Activated CD4-positive, alpha-beta T cell treated with anti-CD3 and anti-CD28 coated beads, Interleukin-2, amount 10 ng/mL, durations not matched to agents 24 days and 14 days (primary cell): ENCODE data around the gene SIRPA. TPM values are rescaled to one million over a fixed set of nuclear protein-coding genes. Genes with fewer than 3 reads are reported as not detected.

ENCODE experiments used
- DNase-seq: peaks from one replicate; pipeline ENCODE4 v3.0.0; 2022
- H3K27ac Mint-ChIP-seq: one replicate; pipeline ENCODE4 v1.8.0; 2022; ENCODE audit warnings: mild to moderate bottlenecking, mixed read lengths
- H3K27me3 Mint-ChIP-seq: one replicate; pipeline ENCODE4 v1.8.0; 2022; ENCODE audit warnings: mixed read lengths
- H3K36me3 Mint-ChIP-seq: one replicate; pipeline ENCODE4 v1.8.0; 2022; ENCODE audit warnings: low read depth, mild to moderate bottlenecking, mixed read lengths
- H3K4me1 Mint-ChIP-seq: one replicate; pipeline ENCODE4 v1.8.0; 2021; ENCODE audit warnings: mixed read lengths
- H3K4me3 Mint-ChIP-seq: one replicate; pipeline ENCODE4 v1.8.0; 2022; ENCODE audit warnings: mild to moderate bottlenecking, moderate library complexity, mixed read lengths
- H3K9me3 Mint-ChIP-seq: one replicate; pipeline ENCODE4 v1.8.0; 2021; ENCODE audit warnings: mixed read lengths
- intact Hi-C: fragments of 100-400 bp; cut with micrococcal nuclease; formaldehyde crosslinking; loops from one replicate; pipeline ENCODE4 v1.15.1; 2023
- total RNA-seq: library from RNA; stranded (reverse); gene quantifications from 2 replicates; pipeline ENCODE4 v1.2.3, GENCODE V29; 2022

Gene SIRPA
- total RNA-seq, result 0.05 TPM in 1 of 2 replicates, not detected in the other

DNA sequence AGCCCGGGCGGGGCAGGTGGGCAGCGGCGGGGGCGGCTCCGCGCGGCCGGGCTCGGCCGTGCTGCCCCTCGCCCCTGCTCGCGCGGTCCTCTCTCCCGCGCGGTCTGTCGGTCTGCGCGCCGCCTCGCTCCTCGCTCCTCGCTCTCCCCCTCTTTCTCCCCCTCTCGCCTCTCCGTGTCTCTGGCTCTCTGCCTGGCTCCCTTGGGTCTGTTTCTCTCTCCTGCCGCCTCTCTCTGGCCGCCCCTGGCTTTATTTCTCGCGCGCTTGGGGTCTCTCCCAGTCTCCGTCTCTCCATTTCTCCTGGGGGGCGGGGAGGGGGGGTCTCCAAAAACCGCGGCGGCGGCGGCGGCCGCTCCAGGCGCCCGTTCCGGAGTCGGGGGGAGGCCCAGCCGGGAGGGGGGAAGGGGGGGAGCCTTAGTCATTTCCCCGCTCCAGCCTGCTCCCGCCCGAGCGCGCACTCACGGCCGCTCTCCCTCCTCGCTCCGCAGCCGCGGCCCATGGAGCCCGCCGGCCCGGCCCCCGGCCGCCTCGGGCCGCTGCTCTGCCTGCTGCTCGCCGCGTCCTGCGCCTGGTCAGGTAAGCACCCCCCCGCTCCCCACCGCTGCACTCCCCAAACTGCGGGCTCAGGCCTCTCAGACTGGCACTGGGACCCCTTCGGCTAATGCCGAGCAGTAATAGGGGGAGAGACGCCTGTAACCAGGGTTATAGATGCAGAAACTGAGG is at the start of gene SIRPA:
Gene SIRPA, plus strand, starts transcription at position 457 of the 723 bp plus-strand sequence. Its CDS starts 41 bp downstream, at position 498.
- intact Hi-C loops, result no loop called here
- no peak for DNase-seq
- H3K4me3 Mint-ChIP-seq, result peak within 1 kb of the TSS; percentile 59

DNA sequence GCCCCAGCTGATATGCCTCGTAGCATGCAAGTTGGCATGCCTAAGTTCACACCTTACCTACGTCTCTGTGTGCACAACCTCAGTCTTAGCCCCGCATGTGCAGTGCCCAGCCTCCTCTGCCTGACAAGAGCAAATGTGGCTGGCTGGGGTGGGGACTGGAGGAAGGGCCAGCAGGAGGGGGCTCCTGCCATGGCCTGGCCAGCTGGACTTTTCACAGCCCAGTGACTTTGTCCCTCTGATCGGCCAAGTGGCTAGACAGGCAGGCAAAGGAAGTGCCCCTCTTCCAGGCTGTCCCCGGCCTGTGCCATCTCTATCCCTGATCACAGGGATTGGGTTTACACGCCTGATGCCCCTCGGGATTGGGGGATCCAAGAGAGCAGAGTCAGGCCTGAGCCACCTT is 49.5 kb upstream of the SIRPA start:
- Mint-ChIP-seq H3K27me3 (no peaks in the 10 kb centered on the region), H3K4me1 (peaks cover 13% of the 10 kb centered on the region), H3K9me3 (peaks cover 3% of the 10 kb centered on the region), H3K4me3 (no peak overlapping the region), H3K36me3 (no peaks in the 10 kb centered on the region), H3K27ac (no peak overlapping the region)
- intact Hi-C loops, result no loop called here
- no peak for DNase-seq

More for the DNA sequence above, at the start of gene SIRPA:
- Mint-ChIP-seq H3K9me3 (no peaks in the 10 kb centered on the region), H3K27ac (no peak within 1 kb of the TSS), H3K27me3 (peaks cover 62% of the 10 kb centered on the region), H3K36me3 (no peaks in the 10 kb centered on the region), H3K4me1 (no peaks in the 10 kb centered on the region)

DNA sequence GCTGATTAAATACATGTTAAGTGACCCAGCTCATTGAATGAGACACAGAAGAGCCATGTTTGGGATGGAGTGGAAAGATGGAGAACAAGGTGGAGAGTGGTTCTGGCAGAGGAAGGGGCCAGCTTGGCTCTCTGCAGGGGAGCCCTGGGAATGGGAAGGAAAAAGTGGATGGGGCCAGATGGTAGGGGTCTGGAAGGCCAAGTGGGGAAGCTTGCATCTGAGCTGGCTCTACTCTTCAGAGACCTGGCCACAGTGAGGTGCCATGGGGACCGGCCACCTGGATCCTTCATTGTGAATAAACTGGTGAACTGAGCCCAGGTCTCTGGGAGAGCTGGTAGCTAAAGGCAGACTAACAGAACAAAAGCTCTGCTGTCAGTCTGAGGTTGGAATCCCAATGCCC is 48.9 kb upstream of the SIRPA start:
- no peaks in the 10 kb centered on the region for H3K36me3 Mint-ChIP-seq
- peaks cover 15% of the 10 kb centered on the region for H3K4me1 Mint-ChIP-seq
- H3K27ac Mint-ChIP-seq, result no peak overlapping the region
- intact Hi-C loops, result no loop called here
- H3K27me3 Mint-ChIP-seq, result no peaks in the 10 kb centered on the region
- H3K4me3 Mint-ChIP-seq, result no peak overlapping the region
- no peak for DNase-seq
- H3K9me3 Mint-ChIP-seq, result peaks cover 3% of the 10 kb centered on the region

DNA sequence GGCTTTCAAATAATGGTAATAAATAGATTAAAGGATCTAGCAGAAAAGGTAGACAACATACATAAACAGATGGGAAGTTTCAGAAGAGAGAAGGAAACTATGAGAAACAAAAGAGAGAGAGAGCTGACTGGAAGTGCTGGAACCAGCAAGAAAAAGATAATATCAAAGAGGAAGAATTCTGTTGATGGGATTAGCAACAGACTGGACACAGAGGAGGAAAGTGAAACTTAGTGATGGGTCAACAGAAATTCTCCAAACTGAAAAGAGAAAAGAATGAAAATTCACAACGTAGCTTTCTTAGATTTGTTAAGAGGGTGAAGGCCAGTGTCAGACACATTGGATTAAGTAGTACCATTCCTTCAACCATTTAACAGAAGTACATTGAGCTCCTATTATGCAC is 48.3 kb upstream of the SIRPA start:
- intact Hi-C loops, result no loop called here
- H3K36me3 Mint-ChIP-seq, result no peaks in the 10 kb centered on the region
- H3K4me3 Mint-ChIP-seq, result no peak overlapping the region

DNA sequence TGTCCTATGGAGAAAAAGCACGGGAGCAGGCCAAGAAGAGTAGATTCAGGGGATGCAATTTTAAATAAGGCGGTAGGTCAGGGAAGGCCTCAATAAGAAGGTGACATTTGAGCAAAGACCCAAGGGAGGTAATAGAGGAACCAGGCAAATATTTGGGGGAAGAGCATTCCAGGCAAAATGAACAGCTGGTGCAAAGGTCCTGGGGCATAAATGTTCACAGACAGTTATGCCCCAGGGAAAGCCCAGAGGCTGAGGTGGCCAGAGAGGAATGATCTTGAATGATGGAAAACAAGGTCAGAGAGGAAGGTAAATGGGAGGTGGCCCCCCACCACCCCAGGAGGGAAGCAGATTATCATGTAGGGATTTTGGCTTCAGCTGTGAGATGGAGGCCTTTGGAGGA is 47.4 kb upstream of the SIRPA start:
- H3K27me3 Mint-ChIP-seq, result no peaks in the 10 kb centered on the region
- H3K27ac Mint-ChIP-seq, result no peak overlapping the region
- no peak for DNase-seq
- H3K4me3 Mint-ChIP-seq, result no peak overlapping the region
- no peaks in the 10 kb centered on the region for H3K36me3 Mint-ChIP-seq
- peaks cover 3% of the 10 kb centered on the region for H3K9me3 Mint-ChIP-seq
- intact Hi-C loops, result no loop called here
- H3K4me1 Mint-ChIP-seq, result peaks cover 15% of the 10 kb centered on the region

More for the DNA sequence above, 48.3 kb upstream of the SIRPA start:
- Mint-ChIP-seq H3K9me3 (peaks cover 3% of the 10 kb centered on the region), H3K27ac (no peak overlapping the region), H3K27me3 (no peaks in the 10 kb centered on the region), H3K4me1 (peaks cover 15% of the 10 kb centered on the region)
- no peak for DNase-seq

DNA sequence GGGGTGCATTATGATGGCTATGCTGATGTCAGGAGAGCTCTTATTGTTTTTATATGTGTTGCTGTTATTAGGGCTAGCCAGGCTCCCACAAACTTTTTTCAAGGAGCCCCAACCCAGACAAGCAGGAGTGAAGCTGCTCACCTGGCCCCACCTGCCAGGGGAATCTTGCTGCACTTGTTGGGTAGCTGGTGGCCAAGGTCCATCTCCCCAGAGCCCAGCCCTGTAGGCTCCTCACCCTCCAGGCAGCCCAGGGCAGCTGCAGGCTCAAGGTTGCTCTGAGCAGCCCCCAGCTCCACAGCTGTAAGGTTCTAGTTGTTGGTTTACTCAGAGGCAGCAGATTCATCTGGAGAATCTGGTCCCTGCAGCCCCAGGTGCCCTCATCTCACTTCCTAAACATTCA is 46.8 kb upstream of the SIRPA start:
- intact Hi-C loops, result no loop called here
- Mint-ChIP-seq H3K36me3 (no peaks in the 10 kb centered on the region), H3K27me3 (no peaks in the 10 kb centered on the region), H3K27ac (no peak overlapping the region), H3K9me3 (peaks cover 3% of the 10 kb centered on the region), H3K4me1 (peaks cover 15% of the 10 kb centered on the region), H3K4me3 (no peak overlapping the region)
- no peak for DNase-seq

DNA sequence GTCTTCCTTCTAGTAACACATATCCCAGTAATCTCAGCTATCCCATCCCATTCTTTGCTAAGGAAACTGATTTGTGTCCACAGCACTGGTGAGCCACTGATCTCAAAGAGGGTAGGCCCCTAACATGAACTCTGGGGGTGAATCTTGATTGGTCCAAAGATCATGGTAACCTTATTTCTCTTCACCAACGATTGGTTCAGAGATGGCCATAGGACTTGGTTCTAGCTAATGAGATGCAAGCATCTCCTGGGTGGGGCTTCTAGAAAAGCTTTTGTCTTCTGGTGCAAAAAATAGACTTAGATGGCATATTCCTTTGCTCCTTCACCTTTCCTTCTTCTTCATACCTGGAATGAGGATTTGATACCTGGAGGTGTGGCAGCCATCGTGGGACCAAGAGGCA is 43.8 kb upstream of the SIRPA start:
- Mint-ChIP-seq H3K27me3 (peaks cover 5% of the 10 kb centered on the region), H3K36me3 (no peaks in the 10 kb centered on the region), H3K4me1 (peaks cover 8% of the 10 kb centered on the region), H3K27ac (no peak overlapping the region), H3K4me3 (no peak overlapping the region), H3K9me3 (peaks cover 3% of the 10 kb centered on the region)
- DNase-seq, result no peak
- intact Hi-C loops, result no loop called here

DNA sequence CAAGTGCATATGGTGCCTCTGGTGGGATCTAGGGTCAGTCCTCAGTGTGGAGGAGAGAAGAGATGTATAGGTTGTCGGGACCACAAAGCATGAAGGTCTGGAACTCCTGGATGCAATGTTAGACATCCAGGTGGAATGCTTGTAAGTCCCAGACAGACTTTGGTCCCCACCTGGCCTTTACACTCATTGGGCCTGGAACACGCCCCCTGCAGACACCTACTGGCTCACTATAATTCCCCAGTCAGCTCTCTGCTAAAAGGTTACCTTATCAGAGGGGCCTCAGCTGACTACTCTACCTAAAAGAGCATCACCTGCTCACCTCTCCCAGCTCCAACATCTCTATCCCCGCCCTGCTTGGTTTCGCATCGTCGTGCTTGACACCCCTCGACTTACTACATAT is 41.7 kb upstream of the SIRPA start:
- intact Hi-C loops, result no loop called here
- Mint-ChIP-seq H3K36me3 (no peaks in the 10 kb centered on the region), H3K27ac (no peak overlapping the region), H3K4me1 (peaks cover 8% of the 10 kb centered on the region), H3K4me3 (no peak overlapping the region), H3K27me3 (peaks cover 5% of the 10 kb centered on the region), H3K9me3 (no peaks in the 10 kb centered on the region)
- DNase-seq, result no peak

DNA sequence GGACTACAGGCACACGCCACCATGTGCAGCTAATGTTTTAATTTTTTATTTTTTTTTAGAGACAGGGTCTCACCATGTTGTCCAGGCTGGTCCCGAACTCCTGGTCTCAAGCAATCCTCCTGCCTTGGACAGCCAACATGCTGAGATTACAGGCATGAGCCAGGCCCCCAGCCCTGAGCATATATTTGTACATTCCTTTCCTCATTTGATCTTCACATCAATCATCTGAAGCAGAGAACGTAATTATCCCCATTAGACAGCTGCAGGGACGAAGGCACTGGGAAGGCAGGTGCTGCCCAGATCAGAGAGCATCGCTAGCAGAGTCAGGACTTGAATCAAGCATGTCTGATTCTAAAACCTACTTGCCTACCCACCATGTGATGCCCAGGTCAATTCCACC is 41.0 kb upstream of the SIRPA start:
- Mint-ChIP-seq H3K4me1 (peaks cover 8% of the 10 kb centered on the region), H3K9me3 (no peaks in the 10 kb centered on the region), H3K27me3 (peaks cover 5% of the 10 kb centered on the region), H3K4me3 (no peak overlapping the region), H3K36me3 (no peaks in the 10 kb centered on the region), H3K27ac (no peak overlapping the region)
- intact Hi-C loops, result no loop called here
- no peak for DNase-seq

DNA sequence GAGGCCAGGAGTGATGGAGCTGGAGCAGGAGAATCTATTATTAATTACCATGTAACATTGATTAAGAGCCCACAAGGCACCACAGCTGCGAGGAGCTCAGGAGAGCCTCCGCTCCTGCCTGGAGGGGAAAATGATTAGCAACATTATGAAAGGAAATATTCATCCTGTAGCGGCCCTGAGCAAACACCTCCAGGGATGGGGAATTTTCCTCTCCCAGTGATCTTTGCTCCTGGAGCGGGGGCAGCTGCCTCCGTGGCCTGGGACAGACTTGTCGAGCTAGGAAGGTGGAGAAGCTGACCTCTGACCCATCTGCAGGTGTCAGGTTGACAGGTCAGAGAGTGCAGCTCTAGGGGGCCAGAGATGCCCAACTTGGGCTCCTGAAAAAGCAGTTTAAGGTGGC is 40.1 kb upstream of the SIRPA start:
- H3K27me3 Mint-ChIP-seq, result peaks cover 5% of the 10 kb centered on the region
- H3K9me3 Mint-ChIP-seq, result no peaks in the 10 kb centered on the region
- DNase-seq, result no peak
- no peak overlapping the region for H3K4me3 Mint-ChIP-seq
- no peak overlapping the region for H3K27ac Mint-ChIP-seq
- intact Hi-C loops, result no loop called here
- H3K4me1 Mint-ChIP-seq, result peaks cover 7% of the 10 kb centered on the region
- H3K36me3 Mint-ChIP-seq, result no peaks in the 10 kb centered on the region

DNA sequence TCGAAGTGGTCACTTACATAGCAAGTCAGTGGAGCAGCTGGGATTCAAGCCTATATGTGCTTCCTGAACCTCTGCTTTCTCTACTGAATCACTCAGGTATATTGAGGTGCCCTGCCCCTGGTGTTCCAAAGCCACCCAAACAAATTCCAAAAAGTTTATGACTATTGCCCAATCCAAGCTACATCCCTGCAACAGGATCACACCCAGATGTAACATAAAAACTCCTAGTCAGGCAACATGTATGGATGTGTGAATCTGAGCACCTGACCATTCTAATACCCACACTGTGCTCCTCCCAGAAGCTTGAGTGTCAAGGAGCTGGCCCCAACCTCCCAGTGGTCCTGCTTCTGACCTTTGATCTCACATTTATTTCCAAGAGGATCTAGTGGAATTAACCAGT is 39.5 kb upstream of the SIRPA start:
- DNase-seq, result no peak
- H3K4me3 Mint-ChIP-seq, result no peak overlapping the region
- H3K27ac Mint-ChIP-seq, result no peak overlapping the region
- peaks cover 3% of the 10 kb centered on the region for H3K4me1 Mint-ChIP-seq
- intact Hi-C loops, result no loop called here
- H3K36me3 Mint-ChIP-seq, result no peaks in the 10 kb centered on the region
- H3K27me3 Mint-ChIP-seq, result peaks cover 5% of the 10 kb centered on the region
- no peaks in the 10 kb centered on the region for H3K9me3 Mint-ChIP-seq

DNA sequence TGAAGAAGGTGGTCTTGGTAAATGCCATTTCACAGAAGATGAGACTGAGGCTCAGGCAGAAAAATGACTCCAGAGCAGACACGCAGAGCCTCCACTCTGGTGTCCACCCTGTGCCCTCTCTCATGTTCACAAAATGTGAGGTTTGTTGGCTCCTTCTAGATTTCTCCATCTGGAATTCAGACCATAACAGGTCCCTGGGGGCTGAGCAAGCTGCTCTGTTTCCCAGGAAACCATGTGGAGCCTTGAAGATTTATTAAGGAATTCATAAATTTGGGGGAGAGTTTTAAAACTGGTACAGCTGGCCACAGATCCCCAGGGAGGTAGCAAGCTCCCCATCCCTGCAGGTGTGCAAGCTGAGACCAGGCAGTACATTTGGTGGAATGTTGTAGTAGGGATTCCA is 38.8 kb upstream of the SIRPA start:
- H3K36me3 Mint-ChIP-seq, result no peaks in the 10 kb centered on the region
- intact Hi-C loops, result no loop called here
- no peak for DNase-seq
- H3K27ac Mint-ChIP-seq, result no peak overlapping the region
- no peaks in the 10 kb centered on the region for H3K4me1 Mint-ChIP-seq
- H3K27me3 Mint-ChIP-seq, result peaks cover 6% of the 10 kb centered on the region
- no peaks in the 10 kb centered on the region for H3K9me3 Mint-ChIP-seq
- H3K4me3 Mint-ChIP-seq, result no peak overlapping the region

DNA sequence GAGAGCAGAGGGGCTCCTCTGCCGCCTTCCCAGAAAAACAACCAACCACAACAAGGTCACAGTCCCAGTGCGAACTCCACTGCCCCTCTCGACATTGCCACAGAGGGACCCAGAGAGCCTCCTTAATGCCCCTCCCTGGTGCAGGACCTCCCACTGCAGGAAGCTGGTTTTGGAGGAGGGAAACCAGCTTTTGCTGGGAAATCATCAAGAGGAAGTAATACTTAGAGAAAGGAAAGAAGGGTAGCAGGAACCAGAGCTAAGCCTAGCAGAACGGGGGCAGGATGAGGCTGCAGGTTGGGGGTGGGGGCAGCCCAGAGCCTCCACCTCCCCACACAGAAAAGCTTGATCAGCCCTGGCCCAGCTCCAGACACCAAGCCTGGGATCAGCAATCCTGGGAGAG is 37.7 kb upstream of the SIRPA start:
- peaks cover 9% of the 10 kb centered on the region for H3K27me3 Mint-ChIP-seq
- no peaks in the 10 kb centered on the region for H3K4me1 Mint-ChIP-seq
- H3K9me3 Mint-ChIP-seq, result no peaks in the 10 kb centered on the region
- no peak overlapping the region for H3K4me3 Mint-ChIP-seq
- intact Hi-C loops, result no loop called here
- no peaks in the 10 kb centered on the region for H3K36me3 Mint-ChIP-seq
- DNase-seq, result no peak
- no peak overlapping the region for H3K27ac Mint-ChIP-seq

DNA sequence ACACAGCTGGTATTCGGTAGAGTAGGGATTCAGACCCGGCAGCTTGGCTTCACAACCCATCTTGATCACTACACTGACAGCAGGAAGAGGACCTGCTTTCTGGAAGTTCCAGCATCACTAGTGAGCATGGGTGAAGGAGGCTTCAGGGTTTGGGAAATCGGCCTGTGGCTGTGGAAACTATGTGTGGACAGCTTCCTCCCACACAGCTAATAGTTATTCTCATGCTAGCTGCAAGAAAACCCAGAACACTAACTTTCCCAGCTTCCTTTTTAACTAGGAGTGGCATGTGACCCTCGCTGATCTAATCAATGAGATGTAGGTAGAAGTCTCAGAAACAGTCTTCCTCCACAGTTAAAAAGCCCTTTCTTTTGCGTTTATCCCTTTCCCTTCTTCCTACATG is 36.3 kb upstream of the SIRPA start:
- Mint-ChIP-seq H3K36me3 (no peaks in the 10 kb centered on the region), H3K9me3 (no peaks in the 10 kb centered on the region), H3K27me3 (peaks cover 17% of the 10 kb centered on the region), H3K4me1 (no peaks in the 10 kb centered on the region), H3K4me3 (no peak overlapping the region), H3K27ac (no peak overlapping the region)
- intact Hi-C loops, result no loop called here
- DNase-seq, result no peak

DNA sequence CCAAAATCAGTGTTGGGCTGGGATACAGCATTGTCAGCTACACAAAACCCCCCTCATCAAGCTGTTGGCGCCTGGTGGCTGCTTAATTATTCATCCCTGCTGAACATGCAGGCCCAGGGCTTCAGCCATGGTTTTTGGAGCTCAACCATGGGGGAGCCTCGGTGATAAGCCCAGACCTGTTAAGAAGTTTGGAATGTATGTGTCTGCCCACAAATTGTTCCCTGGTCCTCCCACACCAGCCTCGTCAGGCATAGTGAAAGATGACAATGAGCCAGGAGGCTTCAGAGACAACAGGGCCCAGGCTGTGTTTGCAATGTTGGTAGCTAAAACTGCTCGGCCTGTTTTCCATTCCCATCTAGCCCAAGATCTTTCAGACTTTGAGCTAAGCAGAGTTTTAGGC is 34.8 kb upstream of the SIRPA start:
- H3K4me3 Mint-ChIP-seq, result no peak overlapping the region
- no peak for DNase-seq
- no peak overlapping the region for H3K27ac Mint-ChIP-seq
- no peaks in the 10 kb centered on the region for H3K9me3 Mint-ChIP-seq
- H3K4me1 Mint-ChIP-seq, result no peaks in the 10 kb centered on the region
- intact Hi-C loops, result no loop called here
- H3K36me3 Mint-ChIP-seq, result no peaks in the 10 kb centered on the region
- H3K27me3 Mint-ChIP-seq, result peaks cover 23% of the 10 kb centered on the region
